ENCODE measurements around the gene POLR3A.

GRCh38 chr10:77970869-77971803, 58.2 kb downstream of the POLR3A start:
- no peak for TF ChIP-seq CTCF (conservative IDR thresholded peaks at IDR 0.05)
- TF ChIP-seq EZH2 (IDR thresholded peaks at IDR 0.05; ENCODE audit: low read depth) = no peak
